A673 (cell line): Measurements from ENCODE around the gene POLE2.

Source experiments
- EZH2 ChIP-seq: fragments of 200-600 bp; sonication (generic); IDR thresholded peaks from 2 replicates; pipeline ENCODE4 v1.6.1; 2017; ENCODE audit warnings: borderline replicate concordance, low read depth, mild to moderate bottlenecking, mixed read lengths, antibody characterized with exemption, low read length; ENCODE audit not compliant: poor library complexity, severe bottlenecking
- TF ChIP-seq, protein P1 (sequence below): fragments of 300-800, 200-600 bp; sonication (generic); conservative IDR thresholded peaks from 2 replicates; pipeline ENCODE4 v1.5.1; 2017; ENCODE audit warnings: low read depth, mild to moderate bottlenecking, antibody characterized with exemption, low read length, moderate library complexity, mixed read lengths

GRCh38 chr14:49670475-49670874 lies 17.5 kb downstream of the POLE2 start:
- TF ChIP-seq, protein P1, sequence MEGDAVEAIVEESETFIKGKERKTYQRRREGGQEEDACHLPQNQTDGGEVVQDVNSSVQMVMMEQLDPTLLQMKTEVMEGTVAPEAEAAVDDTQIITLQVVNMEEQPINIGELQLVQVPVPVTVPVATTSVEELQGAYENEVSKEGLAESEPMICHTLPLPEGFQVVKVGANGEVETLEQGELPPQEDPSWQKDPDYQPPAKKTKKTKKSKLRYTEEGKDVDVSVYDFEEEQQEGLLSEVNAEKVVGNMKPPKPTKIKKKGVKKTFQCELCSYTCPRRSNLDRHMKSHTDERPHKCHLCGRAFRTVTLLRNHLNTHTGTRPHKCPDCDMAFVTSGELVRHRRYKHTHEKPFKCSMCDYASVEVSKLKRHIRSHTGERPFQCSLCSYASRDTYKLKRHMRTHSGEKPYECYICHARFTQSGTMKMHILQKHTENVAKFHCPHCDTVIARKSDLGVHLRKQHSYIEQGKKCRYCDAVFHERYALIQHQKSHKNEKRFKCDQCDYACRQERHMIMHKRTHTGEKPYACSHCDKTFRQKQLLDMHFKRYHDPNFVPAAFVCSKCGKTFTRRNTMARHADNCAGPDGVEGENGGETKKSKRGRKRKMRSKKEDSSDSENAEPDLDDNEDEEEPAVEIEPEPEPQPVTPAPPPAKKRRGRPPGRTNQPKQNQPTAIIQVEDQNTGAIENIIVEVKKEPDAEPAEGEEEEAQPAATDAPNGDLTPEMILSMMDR: no peak
- TF ChIP-seq EZH2: no peak
